ENCODE results near the gene DEPP1.

Gene DEPP1

DNA sequence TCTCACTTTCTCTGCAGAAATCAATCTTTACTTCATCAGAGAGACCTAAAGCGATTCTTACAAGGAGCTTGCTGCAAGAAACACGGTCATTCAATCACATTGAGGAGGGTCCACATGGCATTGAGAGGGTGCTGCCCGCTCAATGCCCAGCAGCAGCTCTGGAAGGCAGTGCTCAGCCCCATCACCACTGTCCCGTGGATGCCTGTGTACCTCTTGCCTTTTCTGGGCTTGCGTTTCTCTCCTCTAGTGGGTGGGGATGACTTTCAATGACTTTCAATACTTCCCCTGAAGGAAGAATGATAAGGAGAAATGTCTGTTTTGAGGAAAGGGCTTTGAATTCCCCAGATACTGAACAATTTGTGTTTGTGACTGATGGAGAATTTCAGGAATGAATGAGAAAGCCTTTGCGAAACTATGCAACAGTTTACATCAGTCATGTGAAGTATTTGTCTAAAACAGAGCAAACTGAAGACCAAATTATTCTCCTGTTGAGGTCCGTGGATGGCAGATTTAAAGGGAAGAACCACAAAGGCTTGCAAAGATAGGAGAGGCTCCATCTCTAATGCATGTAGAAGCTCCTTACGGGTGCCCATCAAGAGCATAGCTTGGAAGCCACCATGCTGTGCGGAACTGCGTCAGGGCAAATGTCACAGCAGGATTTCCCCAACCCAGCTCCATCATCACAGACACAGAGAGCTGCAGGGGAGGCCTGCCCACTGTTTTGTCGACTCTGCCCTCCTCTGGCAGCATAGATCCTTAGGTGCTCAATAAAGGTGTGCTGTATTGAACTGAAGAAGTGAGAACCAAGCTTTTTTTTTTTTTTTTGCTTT, 15.5 kb upstream of the DEPP1 start:
- DNase-seq (ENCODE audit: low read depth in 3 of 3, low spot score in 1 of 3): no peak

DNA sequence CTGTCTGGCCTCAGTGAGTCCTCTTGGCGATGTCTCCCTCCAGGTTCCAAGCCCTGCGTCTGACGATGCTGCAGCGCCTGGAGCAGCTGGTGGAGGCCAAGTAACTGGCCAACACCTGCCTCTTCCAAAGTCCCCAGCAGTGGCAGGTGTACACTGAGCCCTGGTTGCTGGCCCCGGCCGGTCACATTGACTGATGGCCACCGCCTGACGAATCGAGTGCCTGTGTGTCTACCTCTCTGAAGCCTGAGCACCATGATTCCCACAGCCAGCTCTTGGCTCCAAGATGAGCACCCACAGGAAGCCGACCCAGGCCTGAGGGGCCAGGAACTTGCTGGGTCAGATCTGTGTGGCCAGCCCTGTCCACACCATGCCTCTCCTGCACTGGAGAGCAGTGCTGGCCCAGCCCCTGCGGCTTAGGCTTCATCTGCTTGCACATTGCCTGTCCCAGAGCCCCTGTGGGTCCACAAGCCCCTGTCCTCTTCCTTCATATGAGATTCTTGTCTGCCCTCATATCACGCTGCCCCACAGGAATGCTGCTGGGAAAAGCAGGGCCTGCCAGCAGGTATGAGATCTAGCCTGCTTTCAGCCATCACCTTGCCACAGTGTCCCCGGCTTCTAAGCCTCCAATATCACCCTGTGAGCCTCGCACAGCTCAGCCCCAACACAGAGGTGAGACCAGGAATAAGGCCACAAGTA, 14.8 kb upstream of the DEPP1 start:
- DNase-seq (ENCODE audit: low read depth in 3 of 3, low spot score in 1 of 3): no peak

DNA sequence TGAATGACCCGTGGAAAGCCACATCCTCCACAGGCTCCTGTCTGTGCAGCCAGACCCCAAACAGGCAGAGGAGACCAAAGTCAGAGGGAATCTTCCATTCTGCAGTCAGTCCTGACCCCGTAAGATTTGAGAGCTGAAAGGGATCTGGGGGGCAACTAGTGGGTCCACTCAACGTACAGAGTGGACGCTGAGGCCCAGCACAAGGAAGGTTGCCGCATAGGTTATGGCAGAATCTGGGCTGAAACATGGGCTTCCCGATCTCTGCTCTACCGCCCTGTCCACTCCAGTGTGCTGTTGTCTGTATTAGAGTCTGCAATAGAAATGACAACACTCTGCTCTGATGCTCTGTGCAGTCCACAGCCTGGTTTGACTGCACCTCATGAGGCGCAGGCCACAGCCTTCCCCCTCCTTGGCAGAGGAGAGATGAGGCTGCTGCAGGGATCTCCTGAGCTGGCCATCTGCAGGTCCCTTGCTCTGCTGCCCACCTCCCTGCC, 14.2 kb upstream of the DEPP1 start:
- no peak for DNase-seq (ENCODE audit: low read depth in 3 of 3, low spot score in 1 of 3)

GRCh38 chr10:44992070-44992731, 13.6 kb upstream of the DEPP1 start:
- no peak for DNase-seq (ENCODE audit: low read depth in 3 of 3, low spot score in 1 of 3)

- DNase-seq (ENCODE audit: low read depth in 3 of 3, low spot score in 1 of 3): no peak
Measured at GRCh38 chr10:44991571-44991970, 13.0 kb upstream of the DEPP1 start.

GRCh38 chr10:44990965-44991364, 12.4 kb upstream of the DEPP1 start:
- DNase-seq (ENCODE audit: low read depth in 3 of 3, low spot score in 1 of 3): no peak

DNA sequence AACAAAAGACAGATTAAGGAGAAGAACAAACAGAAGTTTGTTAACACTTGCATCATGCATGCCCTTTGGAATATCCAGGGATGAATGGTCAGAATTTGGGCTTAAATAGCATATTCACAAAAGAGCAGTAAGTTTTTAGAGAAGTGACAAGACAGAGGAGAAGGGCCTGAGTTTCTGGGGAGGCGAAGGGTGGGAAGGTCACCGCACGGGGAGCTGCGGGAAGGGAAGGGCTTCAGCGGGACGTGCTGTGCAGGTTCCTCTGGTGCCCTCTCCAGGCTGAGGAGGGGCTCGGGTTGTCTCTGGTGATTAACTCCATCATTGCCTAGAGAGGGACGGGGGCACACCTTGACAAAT, 11.7 kb upstream of the DEPP1 start:
- DNase-seq (ENCODE audit: low read depth in 3 of 3, low spot score in 1 of 3): no peak

DNA sequence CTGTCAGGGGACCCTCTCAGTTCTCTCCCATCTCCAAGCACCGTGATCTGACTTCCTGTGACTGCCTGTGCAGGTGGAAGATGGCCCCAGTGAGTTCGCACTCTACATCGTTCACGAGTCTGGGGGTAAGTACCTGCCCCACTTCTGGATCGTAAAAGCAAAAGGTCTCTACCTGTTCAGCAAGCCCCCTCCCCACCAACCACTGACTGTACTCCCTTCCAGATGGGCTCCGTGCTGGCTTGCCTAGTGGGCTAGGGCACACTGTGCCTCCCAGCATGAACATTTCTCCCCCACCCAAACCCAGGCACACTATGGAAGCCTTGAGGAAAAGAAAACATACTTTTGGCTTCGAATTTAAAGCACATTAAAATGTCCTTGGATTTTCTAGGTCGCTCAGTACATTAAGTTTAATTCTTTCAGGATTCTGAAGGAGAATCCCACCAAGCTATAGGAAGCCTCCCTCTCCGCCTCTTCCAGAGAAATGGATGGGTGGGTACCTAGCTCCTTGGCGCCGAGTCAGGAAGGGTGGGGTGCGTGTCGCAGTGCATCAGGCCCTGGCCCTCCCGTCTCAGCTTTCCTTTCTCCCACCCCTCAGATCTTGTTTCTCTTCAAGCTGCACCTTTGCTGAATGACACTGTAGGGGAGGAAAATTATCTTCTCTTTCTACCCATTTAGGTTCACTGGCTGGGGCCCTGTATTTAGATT, 11.1 kb upstream of the DEPP1 start:
- no peak for DNase-seq (ENCODE audit: low read depth in 3 of 3, low spot score in 1 of 3)

- no peak for DNase-seq (ENCODE audit: low read depth in 3 of 3, low spot score in 1 of 3)
Measured at GRCh38 chr10:44988957-44989585, 10.5 kb upstream of the DEPP1 start.

- DNase-seq (ENCODE audit: low read depth in 3 of 3, low spot score in 1 of 3): no peak
Measured at GRCh38 chr10:44986670-44987069, 8.1 kb upstream of the DEPP1 start.

DNA sequence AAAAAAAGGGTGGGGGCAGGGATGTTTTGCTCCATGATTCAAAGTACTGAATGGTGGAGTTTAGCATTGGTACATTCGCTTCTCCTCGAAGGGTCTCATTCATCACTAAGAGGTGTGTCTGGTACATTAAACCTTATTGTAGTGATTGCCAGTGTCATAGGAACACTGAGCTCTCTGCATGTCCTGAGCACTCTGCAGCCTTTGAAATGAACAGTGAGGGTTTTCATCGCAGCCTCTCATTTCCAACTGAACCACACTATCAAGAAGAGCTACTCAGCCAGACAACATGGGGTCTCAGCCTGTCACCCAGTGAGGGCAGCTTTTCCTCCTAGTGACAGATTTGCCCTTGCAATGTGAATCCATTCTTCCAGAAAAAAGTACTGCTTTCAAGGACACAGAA, 7.6 kb upstream of the DEPP1 start:
- no peak for DNase-seq (ENCODE audit: low read depth in 3 of 3, low spot score in 1 of 3)

GRCh38 chr10:44985175-44985681, 6.6 kb upstream of the DEPP1 start:
- no peak for DNase-seq (ENCODE audit: low read depth in 3 of 3, low spot score in 1 of 3)

DNA sequence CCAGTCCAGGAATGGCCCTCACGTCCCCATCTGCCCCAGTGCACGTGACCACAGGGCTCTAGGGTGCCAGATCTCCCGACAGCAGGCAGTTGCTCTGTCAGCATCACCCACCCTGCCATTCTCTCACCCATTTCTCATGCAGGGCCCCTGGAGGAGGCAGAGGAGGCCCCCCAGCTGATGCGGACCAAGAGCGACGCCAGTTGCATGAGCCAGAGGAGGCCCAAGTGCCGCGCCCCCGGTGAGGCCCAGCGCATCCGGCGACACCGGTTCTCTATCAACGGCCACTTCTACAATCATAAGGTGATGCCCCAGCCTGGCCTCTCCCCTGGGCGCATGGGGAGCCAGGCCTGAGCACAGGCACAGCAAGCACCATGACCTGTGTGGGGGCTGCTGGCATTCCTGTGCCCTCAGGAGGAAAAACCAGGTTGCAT, 6.1 kb upstream of the DEPP1 start:
- no peak for DNase-seq (ENCODE audit: low read depth in 3 of 3, low spot score in 1 of 3)

GRCh38 chr10:44983895-44984278, 5.3 kb upstream of the DEPP1 start:
- no peak for DNase-seq (ENCODE audit: low read depth in 3 of 3, low spot score in 1 of 3)

DNA sequence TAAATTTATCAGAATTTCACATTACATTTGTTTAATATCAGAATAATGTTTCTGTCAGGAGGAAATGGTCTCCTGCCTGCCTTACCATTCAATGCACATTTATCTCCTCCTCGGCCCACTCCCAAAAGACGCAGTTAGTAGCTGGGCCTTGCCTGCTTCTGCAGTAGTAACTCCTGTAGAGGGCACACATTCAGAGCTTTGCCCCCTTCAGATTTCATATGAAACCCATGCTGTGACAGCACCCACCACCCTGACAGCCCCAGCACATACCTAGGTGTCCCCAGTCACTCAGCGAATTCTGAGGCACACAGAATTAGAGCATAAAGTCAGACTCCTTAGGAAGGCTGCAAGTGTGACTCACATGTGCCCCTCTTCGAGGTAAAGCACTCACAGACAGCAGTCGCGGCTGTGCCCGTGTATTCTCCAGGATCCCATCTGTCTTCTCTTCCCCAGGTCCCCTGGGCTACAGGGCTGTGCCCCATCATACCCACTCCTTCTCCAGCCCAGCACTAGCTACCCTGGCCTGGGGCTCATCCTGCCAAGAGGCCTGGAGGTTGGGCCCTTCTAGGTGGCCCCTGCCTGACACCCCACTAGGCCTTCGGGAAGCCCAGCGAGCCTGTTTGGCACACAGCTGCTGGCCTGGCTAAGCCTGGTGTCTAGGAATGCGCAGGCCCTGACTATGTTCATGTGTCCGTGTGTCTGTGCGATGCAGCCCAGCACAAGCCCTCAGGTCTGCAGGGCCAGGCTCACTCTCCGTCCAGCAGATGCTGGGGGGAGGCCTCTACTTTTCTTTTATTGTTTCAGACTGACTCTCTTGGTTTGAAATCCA, 4.7 kb upstream of the DEPP1 start:
- no peak for DNase-seq (ENCODE audit: low read depth in 3 of 3, low spot score in 1 of 3)

GRCh38 chr10:44982496-44982895, 3.9 kb upstream of the DEPP1 start:
- no peak for DNase-seq (ENCODE audit: low read depth in 3 of 3, low spot score in 1 of 3)

DNA sequence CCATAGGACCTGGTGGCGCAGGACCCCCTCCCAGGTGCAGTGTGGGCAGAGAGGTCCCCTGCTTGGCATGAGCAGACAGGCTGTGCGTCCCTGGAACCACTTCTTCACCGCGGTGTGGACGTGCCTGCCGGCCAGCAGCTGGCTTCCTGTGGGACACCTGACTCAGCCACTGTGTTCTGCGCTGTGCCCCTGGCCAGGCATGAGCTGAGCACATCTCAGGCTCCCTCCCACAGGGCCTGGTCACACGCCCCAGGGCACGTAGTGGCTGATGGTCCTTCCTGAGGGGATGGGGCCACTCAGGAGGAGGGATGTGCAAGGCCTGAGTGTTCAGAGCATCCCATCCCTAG, 3.5 kb upstream of the DEPP1 start:
- no peak for DNase-seq (ENCODE audit: low read depth in 3 of 3, low spot score in 1 of 3)

DNA sequence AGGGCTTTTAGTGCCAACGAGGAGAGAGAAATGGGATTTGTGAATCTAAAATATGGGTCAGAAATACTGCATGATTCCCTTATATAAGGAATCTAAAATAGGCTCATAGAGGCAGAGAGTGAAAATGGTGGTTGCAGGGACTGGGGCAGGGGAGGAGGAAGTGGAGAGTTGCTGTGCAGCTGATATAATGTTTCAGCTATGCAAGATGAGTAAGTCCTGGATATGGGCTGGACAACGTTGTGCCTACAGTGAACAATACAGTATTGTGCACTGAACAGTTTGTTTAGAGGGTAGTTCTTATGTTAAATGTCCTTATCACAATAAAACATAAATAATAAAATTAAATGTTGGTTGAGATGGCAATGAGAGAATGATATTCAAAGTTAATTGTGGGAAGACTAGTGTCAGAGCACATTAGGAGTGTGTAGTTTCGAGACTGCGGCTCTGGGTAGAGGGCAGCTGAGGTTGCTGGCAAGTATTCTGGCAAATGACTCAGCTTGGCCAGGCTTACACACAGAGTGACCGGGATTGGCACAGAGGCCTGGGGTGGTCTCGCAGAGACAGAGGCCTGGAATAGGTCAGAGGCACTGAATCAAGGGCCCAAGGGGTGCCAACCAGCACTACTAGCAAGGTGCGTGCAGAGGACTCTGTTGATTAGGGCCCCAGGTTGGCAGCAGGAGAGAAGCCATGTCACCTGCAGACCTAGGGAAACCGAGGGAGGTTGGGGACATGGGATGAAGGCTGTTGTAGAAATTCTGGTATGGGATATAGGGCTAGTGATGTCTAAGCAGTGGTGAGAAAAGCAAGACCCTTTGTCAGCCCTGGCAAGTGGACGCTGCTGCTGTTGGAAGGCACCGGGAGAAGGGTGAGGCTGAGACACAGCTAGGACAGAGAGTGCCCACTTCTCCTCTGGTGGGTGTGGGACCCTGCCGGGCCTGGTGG, 2.8 kb upstream of the DEPP1 start:
- DNase-seq (ENCODE audit: low read depth in 3 of 3, low spot score in 1 of 3): no peak
